GM12878 (cell line): Measurements from ENCODE around the gene HOXC12. TPM values are rescaled to one million over a fixed set of nuclear protein-coding genes. Genes with fewer than 3 reads are reported as not detected.

Experiments used
- ASH2L ChIP-seq: fragments of 300-600, 200-600 bp; sonication (generic); IDR thresholded peaks from 2 replicates; pipeline ENCODE4 v1.6.1; 2017; ENCODE audit warnings: low read depth, mild to moderate bottlenecking, borderline replicate concordance
- BCL11A ChIP-seq: IDR thresholded peaks from 2 replicates; pipeline ENCODE4 v1.6.1; 2011; ENCODE audit warnings: low read depth, low read length
- CBFB ChIP-seq: IDR thresholded peaks from 2 replicates; pipeline ENCODE4 v1.6.1; 2016; ENCODE audit warnings: antibody characterized with exemption, low read depth
- GABPA ChIP-seq: IDR thresholded peaks from 2 replicates; pipeline ENCODE4 v1.6.1; 2014; ENCODE audit warnings: antibody characterized with exemption, low read depth, mild to moderate bottlenecking, inconsistent platforms
- NFXL1 ChIP-seq: fragments of 450-650 bp; IDR thresholded peaks from 2 replicates; pipeline ENCODE4 v1.6.1; 2017; ENCODE audit warnings: antibody characterized with exemption, mild to moderate bottlenecking, borderline replicate concordance
- PAX5 ChIP-seq: IDR thresholded peaks from 2 replicates; pipeline ENCODE4 v1.6.1; 2011; ENCODE audit warnings: low read depth, low read length, borderline replicate concordance
- POU2F2 ChIP-seq: IDR thresholded peaks from 3 replicates; pipeline ENCODE4 v1.6.1; 2011; ENCODE audit warnings: low read depth, mild to moderate bottlenecking, low read length, borderline replicate concordance
- RCOR1 ChIP-seq: conservative IDR thresholded peaks from 2 replicates; pipeline ENCODE4 v1.6.1; 2012; ENCODE audit warnings: low read depth, low read length, improper control_type of control experiment
- SRF ChIP-seq, 2 experiments: IDR thresholded peaks; 2 replicates each; pipeline ENCODE4 v1.6.1; 2011; ENCODE audit warnings: low read depth in 2 of 2, low read length in 2 of 2, mild to moderate bottlenecking in 1 of 2, moderate library complexity in 1 of 2
- TAF1 ChIP-seq: IDR thresholded peaks from 2 replicates; pipeline ENCODE4 v1.6.1; 2011; ENCODE audit warnings: mild to moderate bottlenecking, low read depth, low read length, borderline replicate concordance
- WRNIP1 ChIP-seq: IDR thresholded peaks from 2 replicates; pipeline ENCODE4 v1.6.1; 2011; ENCODE audit warnings: low read depth, low read length, improper control_type of control experiment, borderline replicate concordance
- polyA plus RNA-seq, 11 experiments: library from polyadenylated mRNA; depleted of rRNA in 4 of 11; unstranded in 6 of 11; stranded (reverse) in 5 of 11; fragments of >200 nt; fragmentation: Nextera tagmentation in 4 of 11; fragmentation: Illumina TruSeq in 1 of 11; extraction: Ambion mirVana in 4 of 11; extraction: Trizol in 1 of 11; gene quantifications; 1 replicate in 1 of 11; 2 replicates in 10 of 11; pipeline versions ENCODE4 v1.2.1 to v1.2.3, GENCODE V29; 2011 to 2016; ENCODE audit warnings: inconsistent platforms in 2 of 11, missing spikeins in 2 of 11, low read depth in 1 of 11
- total RNA-seq, 4 experiments: library from RNA; depleted of rRNA in 3 of 4; stranded (reverse); fragments of >200 nt in 3 of 4; fragmentation: Illumina TruSeq in 1 of 4; extraction: Trizol in 1 of 4; gene quantifications; 2 replicates each; pipeline versions ENCODE4 v1.2.1 to v1.2.3, GENCODE V29; 2013 to 2021
- TF ChIP-seq, protein P1 (sequence below): IDR thresholded peaks from 2 replicates; pipeline ENCODE4 v1.6.1; 2012; ENCODE audit warnings: mild to moderate bottlenecking, low read depth, low read length
- TF ChIP-seq, protein P2 (sequence below): IDR thresholded peaks from 2 replicates; pipeline ENCODE4 v1.6.1; 2011; ENCODE audit warnings: mild to moderate bottlenecking, low read depth, low read length, moderate library complexity; ENCODE audit not compliant: insufficient replicate concordance
- TF ChIP-seq, protein P3 (sequence below): fragments of 450-650 bp; IDR thresholded peaks from 2 replicates; pipeline ENCODE4 v1.6.1; 2016; ENCODE audit warnings: mild to moderate bottlenecking
- TF ChIP-seq, protein P4 (sequence below): IDR thresholded peaks from 2 replicates; pipeline ENCODE4 v1.6.1; 2011; ENCODE audit warnings: borderline replicate concordance, low read depth, mild to moderate bottlenecking, moderate library complexity, mixed read lengths, low read length; ENCODE audit not compliant: insufficient read depth; ENCODE audit errors: extremely low read length
- TF ChIP-seq, protein P5 (sequence below): IDR thresholded peaks from 2 replicates; pipeline ENCODE4 v1.6.1; 2012; ENCODE audit warnings: low read length, inconsistent platforms
- TF ChIP-seq, protein P6 (sequence below): fragments of 450-650 bp; IDR thresholded peaks from 2 replicates; pipeline ENCODE4 v1.6.1; 2017; ENCODE audit warnings: mild to moderate bottlenecking, low read depth, inconsistent platforms; ENCODE audit not compliant: poor library complexity, severe bottlenecking

HOXC12 gene
- total and polyA plus RNA-seq, 10 of the 15 experiments (the other 5 are each of a cell fraction or from before 2014, with no cell fraction given), result not detected

DNA sequence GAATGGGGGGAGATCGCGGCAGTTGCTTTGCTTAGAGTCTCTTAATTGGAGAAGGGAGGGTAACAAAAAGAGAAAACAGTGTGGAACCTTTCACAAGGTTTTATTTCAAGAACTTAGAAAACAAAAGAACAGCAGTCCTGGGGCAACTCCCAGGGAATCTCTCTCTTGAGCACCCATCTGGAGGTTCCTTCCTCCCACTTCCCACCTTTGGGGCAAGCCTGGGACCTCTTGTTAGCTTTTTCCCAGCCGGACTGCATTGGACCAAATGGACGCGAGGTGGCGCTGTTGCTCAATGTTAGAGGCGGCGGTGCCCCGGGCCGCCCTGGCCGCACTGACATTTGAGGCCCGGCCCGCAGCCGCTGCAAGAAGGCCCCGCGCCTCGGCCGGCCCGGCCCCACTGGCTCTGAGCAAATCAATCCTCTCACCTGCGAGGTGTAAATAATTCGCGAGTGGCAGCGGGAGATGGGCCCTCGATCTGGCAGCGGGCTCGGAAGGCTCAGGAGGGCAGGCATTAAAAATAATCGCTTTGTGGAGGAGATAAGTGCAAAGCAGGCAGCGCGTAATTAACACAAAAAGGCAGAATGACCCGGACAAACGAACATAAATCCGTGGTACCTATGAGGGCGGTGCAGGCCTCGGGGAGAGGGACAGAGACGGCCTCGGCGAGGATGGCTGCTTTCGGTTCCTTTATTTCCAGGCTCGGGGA lies 51.3 kb downstream of the HOXC12 start (continued):
- TF ChIP-seq, protein P1, sequence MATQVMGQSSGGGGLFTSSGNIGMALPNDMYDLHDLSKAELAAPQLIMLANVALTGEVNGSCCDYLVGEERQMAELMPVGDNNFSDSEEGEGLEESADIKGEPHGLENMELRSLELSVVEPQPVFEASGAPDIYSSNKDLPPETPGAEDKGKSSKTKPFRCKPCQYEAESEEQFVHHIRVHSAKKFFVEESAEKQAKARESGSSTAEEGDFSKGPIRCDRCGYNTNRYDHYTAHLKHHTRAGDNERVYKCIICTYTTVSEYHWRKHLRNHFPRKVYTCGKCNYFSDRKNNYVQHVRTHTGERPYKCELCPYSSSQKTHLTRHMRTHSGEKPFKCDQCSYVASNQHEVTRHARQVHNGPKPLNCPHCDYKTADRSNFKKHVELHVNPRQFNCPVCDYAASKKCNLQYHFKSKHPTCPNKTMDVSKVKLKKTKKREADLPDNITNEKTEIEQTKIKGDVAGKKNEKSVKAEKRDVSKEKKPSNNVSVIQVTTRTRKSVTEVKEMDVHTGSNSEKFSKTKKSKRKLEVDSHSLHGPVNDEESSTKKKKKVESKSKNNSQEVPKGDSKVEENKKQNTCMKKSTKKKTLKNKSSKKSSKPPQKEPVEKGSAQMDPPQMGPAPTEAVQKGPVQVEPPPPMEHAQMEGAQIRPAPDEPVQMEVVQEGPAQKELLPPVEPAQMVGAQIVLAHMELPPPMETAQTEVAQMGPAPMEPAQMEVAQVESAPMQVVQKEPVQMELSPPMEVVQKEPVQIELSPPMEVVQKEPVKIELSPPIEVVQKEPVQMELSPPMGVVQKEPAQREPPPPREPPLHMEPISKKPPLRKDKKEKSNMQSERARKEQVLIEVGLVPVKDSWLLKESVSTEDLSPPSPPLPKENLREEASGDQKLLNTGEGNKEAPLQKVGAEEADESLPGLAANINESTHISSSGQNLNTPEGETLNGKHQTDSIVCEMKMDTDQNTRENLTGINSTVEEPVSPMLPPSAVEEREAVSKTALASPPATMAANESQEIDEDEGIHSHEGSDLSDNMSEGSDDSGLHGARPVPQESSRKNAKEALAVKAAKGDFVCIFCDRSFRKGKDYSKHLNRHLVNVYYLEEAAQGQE, result no peak
- TF ChIP-seq, protein P2, sequence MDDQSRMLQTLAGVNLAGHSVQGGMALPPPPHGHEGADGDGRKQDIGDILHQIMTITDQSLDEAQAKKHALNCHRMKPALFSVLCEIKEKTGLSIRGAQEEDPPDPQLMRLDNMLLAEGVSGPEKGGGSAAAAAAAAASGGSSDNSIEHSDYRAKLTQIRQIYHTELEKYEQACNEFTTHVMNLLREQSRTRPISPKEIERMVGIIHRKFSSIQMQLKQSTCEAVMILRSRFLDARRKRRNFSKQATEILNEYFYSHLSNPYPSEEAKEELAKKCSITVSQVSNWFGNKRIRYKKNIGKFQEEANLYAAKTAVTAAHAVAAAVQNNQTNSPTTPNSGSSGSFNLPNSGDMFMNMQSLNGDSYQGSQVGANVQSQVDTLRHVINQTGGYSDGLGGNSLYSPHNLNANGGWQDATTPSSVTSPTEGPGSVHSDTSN, result no peak
- TF ChIP-seq WRNIP1 (no peak), BCL11A (no peak), CBFB (no peak), NFXL1 (no peak), RCOR1 (no peak), SRF (IDR thresholded peaks at IDR 0.05; ENCODE audit: low read depth in 2 of 2, low read length in 2 of 2) (no peak), ASH2L (no peak), GABPA (no peak), POU2F2 (no peak), PAX5 (no peak), TAF1 (no peak)
- TF ChIP-seq, protein P3, sequence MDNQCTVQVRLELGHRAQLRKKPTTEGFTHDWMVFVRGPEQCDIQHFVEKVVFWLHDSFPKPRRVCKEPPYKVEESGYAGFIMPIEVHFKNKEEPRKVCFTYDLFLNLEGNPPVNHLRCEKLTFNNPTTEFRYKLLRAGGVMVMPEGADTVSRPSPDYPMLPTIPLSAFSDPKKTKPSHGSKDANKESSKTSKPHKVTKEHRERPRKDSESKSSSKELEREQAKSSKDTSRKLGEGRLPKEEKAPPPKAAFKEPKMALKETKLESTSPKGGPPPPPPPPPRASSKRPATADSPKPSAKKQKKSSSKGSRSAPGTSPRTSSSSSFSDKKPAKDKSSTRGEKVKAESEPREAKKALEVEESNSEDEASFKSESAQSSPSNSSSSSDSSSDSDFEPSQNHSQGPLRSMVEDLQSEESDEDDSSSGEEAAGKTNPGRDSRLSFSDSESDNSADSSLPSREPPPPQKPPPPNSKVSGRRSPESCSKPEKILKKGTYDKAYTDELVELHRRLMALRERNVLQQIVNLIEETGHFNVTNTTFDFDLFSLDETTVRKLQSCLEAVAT, result peak; percentile 47; the same call in 1 of the 2 replicates
- TF ChIP-seq, protein P4, sequence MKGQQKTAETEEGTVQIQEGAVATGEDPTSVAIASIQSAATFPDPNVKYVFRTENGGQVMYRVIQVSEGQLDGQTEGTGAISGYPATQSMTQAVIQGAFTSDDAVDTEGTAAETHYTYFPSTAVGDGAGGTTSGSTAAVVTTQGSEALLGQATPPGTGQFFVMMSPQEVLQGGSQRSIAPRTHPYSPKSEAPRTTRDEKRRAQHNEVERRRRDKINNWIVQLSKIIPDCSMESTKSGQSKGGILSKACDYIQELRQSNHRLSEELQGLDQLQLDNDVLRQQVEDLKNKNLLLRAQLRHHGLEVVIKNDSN, result no peak
- TF ChIP-seq, protein P5, sequence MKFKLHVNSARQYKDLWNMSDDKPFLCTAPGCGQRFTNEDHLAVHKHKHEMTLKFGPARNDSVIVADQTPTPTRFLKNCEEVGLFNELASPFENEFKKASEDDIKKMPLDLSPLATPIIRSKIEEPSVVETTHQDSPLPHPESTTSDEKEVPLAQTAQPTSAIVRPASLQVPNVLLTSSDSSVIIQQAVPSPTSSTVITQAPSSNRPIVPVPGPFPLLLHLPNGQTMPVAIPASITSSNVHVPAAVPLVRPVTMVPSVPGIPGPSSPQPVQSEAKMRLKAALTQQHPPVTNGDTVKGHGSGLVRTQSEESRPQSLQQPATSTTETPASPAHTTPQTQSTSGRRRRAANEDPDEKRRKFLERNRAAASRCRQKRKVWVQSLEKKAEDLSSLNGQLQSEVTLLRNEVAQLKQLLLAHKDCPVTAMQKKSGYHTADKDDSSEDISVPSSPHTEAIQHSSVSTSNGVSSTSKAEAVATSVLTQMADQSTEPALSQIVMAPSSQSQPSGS, result no peak
- TF ChIP-seq, protein P6, sequence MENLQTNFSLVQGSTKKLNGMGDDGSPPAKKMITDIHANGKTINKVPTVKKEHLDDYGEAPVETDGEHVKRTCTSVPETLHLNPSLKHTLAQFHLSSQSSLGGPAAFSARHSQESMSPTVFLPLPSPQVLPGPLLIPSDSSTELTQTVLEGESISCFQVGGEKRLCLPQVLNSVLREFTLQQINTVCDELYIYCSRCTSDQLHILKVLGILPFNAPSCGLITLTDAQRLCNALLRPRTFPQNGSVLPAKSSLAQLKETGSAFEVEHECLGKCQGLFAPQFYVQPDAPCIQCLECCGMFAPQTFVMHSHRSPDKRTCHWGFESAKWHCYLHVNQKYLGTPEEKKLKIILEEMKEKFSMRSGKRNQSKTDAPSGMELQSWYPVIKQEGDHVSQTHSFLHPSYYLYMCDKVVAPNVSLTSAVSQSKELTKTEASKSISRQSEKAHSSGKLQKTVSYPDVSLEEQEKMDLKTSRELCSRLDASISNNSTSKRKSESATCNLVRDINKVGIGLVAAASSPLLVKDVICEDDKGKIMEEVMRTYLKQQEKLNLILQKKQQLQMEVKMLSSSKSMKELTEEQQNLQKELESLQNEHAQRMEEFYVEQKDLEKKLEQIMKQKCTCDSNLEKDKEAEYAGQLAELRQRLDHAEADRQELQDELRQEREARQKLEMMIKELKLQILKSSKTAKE, result no peak
